Measurements from ENCODE around the gene LANCL3. TPM values are rescaled to one million over a fixed set of nuclear protein-coding genes. Genes with fewer than 3 reads are reported as not detected.

The LANCL3 gene
- total RNA-seq, 1 experiment from 2014 or later = 0.26 TPM

DNA sequence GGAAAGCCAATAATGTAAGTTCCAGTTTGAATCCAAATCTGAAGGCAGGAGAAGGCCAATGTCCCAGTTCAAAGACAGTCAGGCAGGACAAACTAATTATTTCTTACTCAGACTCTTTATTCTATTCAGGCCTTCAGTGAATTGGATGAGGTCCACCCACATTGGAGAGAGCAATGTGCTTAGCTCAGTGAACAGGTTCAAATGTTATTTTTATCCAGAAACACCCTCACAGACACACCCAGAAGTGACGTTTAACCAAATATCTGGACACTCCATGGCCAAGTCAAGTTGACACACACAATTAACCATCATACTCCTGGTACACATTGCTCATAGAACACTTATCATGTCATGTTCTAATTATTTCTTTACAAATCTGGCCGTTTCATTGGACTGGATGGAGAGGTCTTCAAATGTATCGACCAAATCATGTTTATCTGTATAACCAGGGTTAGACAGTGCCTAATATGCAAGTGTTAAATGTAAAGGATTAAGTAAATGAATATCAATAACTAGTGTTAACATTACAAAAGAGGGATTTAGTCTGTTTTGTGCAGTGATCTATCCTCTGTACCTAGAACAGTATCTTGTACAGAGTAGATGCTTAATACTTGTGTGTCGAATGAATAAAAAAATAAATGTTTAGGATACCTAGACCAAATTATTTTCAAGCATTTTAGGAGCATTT lies 87.0 kb downstream of the LANCL3 start:
- no peak for TF ChIP-seq CTCF (conservative IDR thresholded peaks at IDR 0.05; ENCODE audit: low read depth, low read length)
- no peak for TF ChIP-seq EZH2phosphoT487 (IDR thresholded peaks at IDR 0.05; ENCODE audit: borderline replicate concordance, low read length)
- TF ChIP-seq EZH2 (IDR thresholded peaks at IDR 0.05; ENCODE audit: low read length, unreplicated experiment) = no peak
- H3F3A ChIP-seq (ENCODE audit: low read length, unreplicated experiment) = no peaks in the 10 kb centered on the region
- H3K79me2 ChIP-seq (ENCODE audit: low read length) = no peaks in the 10 kb centered on the region
- POLR2A ChIA-PET (ENCODE audit: unreplicated experiment) = no interaction called here
- ATAC-seq = no peak
- no TSS peak for BruUV-seq (replicated peaks)
- no peaks in the 10 kb centered on the region for H3K9me3 ChIP-seq (ENCODE audit: low read length)
- H3K4me1 ChIP-seq (ENCODE audit: insufficient read depth, low read length) = no peaks in the 10 kb centered on the region
- H4K20me1 ChIP-seq (ENCODE audit: low read length) = no peaks in the 10 kb centered on the region
- CTCF ChIA-PET = no interaction called here
- H3K36me3 ChIP-seq (ENCODE audit: low read depth, low read length) = no peaks in the 10 kb centered on the region
- H2AFZ ChIP-seq (ENCODE audit: low read length) = no peak overlapping the region
- no peak overlapping the region for H3K9ac ChIP-seq (ENCODE audit: low read length)
- H3K4me2 ChIP-seq (ENCODE audit: low read length) = no peak overlapping the region
- H3K27me3 ChIP-seq (ENCODE audit: low read length) = no peaks in the 10 kb centered on the region
- H3K27ac ChIP-seq (ENCODE audit: low read length) = no peak overlapping the region
- DNase-seq = no peak
- intact Hi-C loops (cut with micrococcal nuclease) = no loop called here
- no peak overlapping the region for H3K4me3 ChIP-seq (ENCODE audit: low read length)
- H3K9me2 ChIP-seq (replicated peaks; ENCODE audit: low read length) = no peaks in the 10 kb centered on the region

GRCh38 chrX:37659047-37659446 lies 87.6 kb downstream of the LANCL3 start:
- no peaks in the 10 kb centered on the region for H3K9me2 ChIP-seq (replicated peaks; ENCODE audit: low read length)
- H3K27me3 ChIP-seq (ENCODE audit: low read length) = no peaks in the 10 kb centered on the region
- H4K20me1 ChIP-seq (ENCODE audit: low read length) = no peaks in the 10 kb centered on the region
- H3K9ac ChIP-seq (ENCODE audit: low read length) = no peak overlapping the region
- H3K4me2 ChIP-seq (ENCODE audit: low read length) = no peak overlapping the region
- DNase-seq (no peak), ATAC-seq (no peak)
- H3F3A ChIP-seq (ENCODE audit: low read length, unreplicated experiment) = no peaks in the 10 kb centered on the region
- H3K27ac ChIP-seq (ENCODE audit: low read length) = no peak overlapping the region
- ChIA-PET POLR2A (ENCODE audit: unreplicated experiment) (no interaction called here), CTCF (no interaction called here)
- TF ChIP-seq CTCF (conservative IDR thresholded peaks at IDR 0.05; ENCODE audit: low read depth, low read length) (no peak), EZH2 (IDR thresholded peaks at IDR 0.05; ENCODE audit: low read length, unreplicated experiment) (no peak), EZH2phosphoT487 (IDR thresholded peaks at IDR 0.05; ENCODE audit: borderline replicate concordance, low read length) (no peak)
- H3K4me1 ChIP-seq (ENCODE audit: insufficient read depth, low read length) = no peaks in the 10 kb centered on the region
- H3K79me2 ChIP-seq (ENCODE audit: low read length) = no peaks in the 10 kb centered on the region
- no peak overlapping the region for H2AFZ ChIP-seq (ENCODE audit: low read length)
- H3K9me3 ChIP-seq (ENCODE audit: low read length) = no peaks in the 10 kb centered on the region
- no peak overlapping the region for H3K4me3 ChIP-seq (ENCODE audit: low read length)
- no peaks in the 10 kb centered on the region for H3K36me3 ChIP-seq (ENCODE audit: low read depth, low read length)
- no TSS peak for BruUV-seq (replicated peaks)
- intact Hi-C loops (cut with micrococcal nuclease) = no loop called here

GRCh38 chrX:37662181-37662580 lies 90.7 kb downstream of the LANCL3 start:
- H3K36me3 ChIP-seq (ENCODE audit: low read depth, low read length) = no peaks in the 10 kb centered on the region
- no peak overlapping the region for H3K4me2 ChIP-seq (ENCODE audit: low read length)
- no peaks in the 10 kb centered on the region for H3K9me3 ChIP-seq (ENCODE audit: low read length)
- TF ChIP-seq EZH2phosphoT487 (IDR thresholded peaks at IDR 0.05; ENCODE audit: borderline replicate concordance, low read length) (no peak), CTCF (conservative IDR thresholded peaks at IDR 0.05; ENCODE audit: low read depth, low read length) (no peak), EZH2 (IDR thresholded peaks at IDR 0.05; ENCODE audit: low read length, unreplicated experiment) (no peak)
- H4K20me1 ChIP-seq (ENCODE audit: low read length) = no peaks in the 10 kb centered on the region
- CTCF ChIA-PET = no interaction called here
- DNase-seq (no peak), ATAC-seq (no peak)
- no peaks in the 10 kb centered on the region for H3K9me2 ChIP-seq (replicated peaks; ENCODE audit: low read length)
- H3K79me2 ChIP-seq (ENCODE audit: low read length) = no peaks in the 10 kb centered on the region
- H3K4me3 ChIP-seq (ENCODE audit: low read length) = no peak overlapping the region
- no peaks in the 10 kb centered on the region for H3F3A ChIP-seq (ENCODE audit: low read length, unreplicated experiment)
- H2AFZ ChIP-seq (ENCODE audit: low read length) = no peak overlapping the region
- POLR2A ChIA-PET (ENCODE audit: unreplicated experiment) = no interaction called here
- no TSS peak for BruUV-seq (replicated peaks)
- H3K27me3 ChIP-seq (ENCODE audit: low read length) = no peaks in the 10 kb centered on the region
- no peak overlapping the region for H3K27ac ChIP-seq (ENCODE audit: low read length)
- intact Hi-C loops (cut with micrococcal nuclease) = loop anchor here (10.0 kb wide), 1 partner anchor 57 kb away; no protein-coding TSS in a partner anchor
- peaks cover 13% of the 10 kb centered on the region for H3K4me1 ChIP-seq (ENCODE audit: insufficient read depth, low read length)
- H3K9ac ChIP-seq (ENCODE audit: low read length) = no peak overlapping the region

All from PC-3 (cell line).